ENCODE measurements around the gene SOX11. TPM values are rescaled to one million over a fixed set of nuclear protein-coding genes. Genes with fewer than 3 reads are reported as not detected.
A peak's percentile ranks its signal among the peaks of the same experiment; 100 is the strongest.

The SOX11 gene
- total and polyA plus RNA-seq, 2 of the 8 experiments (the other 6 are each of a cell fraction or from before 2014, with no cell fraction given) = 9.0 to 55.6 TPM

DNA sequence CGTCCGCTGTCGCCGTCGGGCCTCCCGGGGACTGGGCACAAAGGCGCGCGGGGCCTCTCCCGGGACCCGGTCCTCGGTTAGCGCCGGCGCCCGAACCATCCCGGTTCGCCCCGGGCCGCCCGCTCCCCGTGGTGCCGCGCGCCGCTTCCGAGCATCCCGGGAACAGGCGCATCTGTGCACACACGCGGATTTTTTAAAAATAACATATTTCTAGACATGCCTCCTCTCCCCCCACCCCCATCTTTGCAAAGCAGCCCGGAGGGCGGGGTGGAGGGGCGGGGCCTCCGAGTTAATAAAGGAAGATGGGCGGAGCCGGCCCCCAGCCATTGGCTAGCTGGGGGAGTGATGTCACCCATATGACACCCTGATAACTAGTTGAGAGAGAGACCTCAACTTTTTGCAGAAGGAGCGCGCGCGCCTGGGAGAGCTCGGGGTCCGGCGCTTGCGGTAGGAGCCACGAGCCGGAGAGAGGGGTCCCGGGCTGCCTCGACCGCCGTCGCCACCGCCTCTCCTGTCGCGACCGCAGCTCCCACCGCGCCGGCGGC lies at the start of gene SOX11 (continued):
- TF ChIP-seq RBBP5 (IDR thresholded peaks at IDR 0.05; ENCODE audit: borderline replicate concordance, low read depth, low read length) (no peak), MAFK (IDR thresholded peaks at IDR 0.05; ENCODE audit: low read depth, low read length) (no peak), RFX5 (IDR thresholded peaks at IDR 0.05; ENCODE audit: borderline replicate concordance, low read depth, low read length) (no peak), HDAC2 (IDR thresholded peaks at IDR 0.05; ENCODE audit: borderline replicate concordance in 1 of 2, low read depth in 2 of 2, low read length in 2 of 2) (no peak), TAF1 (IDR thresholded peaks at IDR 0.05; ENCODE audit: low read depth, low read length) (peak; percentile 87), JUND (IDR thresholded peaks at IDR 0.05; ENCODE audit: low read length) (peak; percentile 59), KDM1A (IDR thresholded peaks at IDR 0.05; ENCODE audit: borderline replicate concordance, low read length) (no peak), KDM4A (IDR thresholded peaks at IDR 0.05; ENCODE audit: low read depth, low read length, severe bottlenecking) (no peak), POLR2A (IDR thresholded peaks at IDR 0.05; ENCODE audit: control extremely low read depth in 1 of 2, low read depth in 2 of 2, low read length in 2 of 2) (peak; percentile 60 to 89; a peak in 2 of 3 replicates), PHF8 (conservative IDR thresholded peaks at IDR 0.05; ENCODE audit: low read depth, low read length) (0 out of 2 replicates have a peak, but pooled peaks have one; percentile 43), BCL11A (IDR thresholded peaks at IDR 0.05; ENCODE audit: low read depth in 2 of 2, low read length in 2 of 2) (no peak), SP2 (IDR thresholded peaks at IDR 0.05; ENCODE audit: low read length) (no peak), CEBPB (IDR thresholded peaks at IDR 0.05; ENCODE audit: low read depth, low read length) (no peak), RNF2 (IDR thresholded peaks at IDR 0.05; ENCODE audit: borderline replicate concordance, low read depth, low read length, missing control alignments, poor library complexity, severe bottlenecking) (no peak), E2F6 (IDR thresholded peaks at IDR 0.05) (no peak; the same call in 1 of the 2 replicates), BACH1 (IDR thresholded peaks at IDR 0.05; ENCODE audit: low read length) (no peak)
- TF ChIP-seq, protein P1, sequence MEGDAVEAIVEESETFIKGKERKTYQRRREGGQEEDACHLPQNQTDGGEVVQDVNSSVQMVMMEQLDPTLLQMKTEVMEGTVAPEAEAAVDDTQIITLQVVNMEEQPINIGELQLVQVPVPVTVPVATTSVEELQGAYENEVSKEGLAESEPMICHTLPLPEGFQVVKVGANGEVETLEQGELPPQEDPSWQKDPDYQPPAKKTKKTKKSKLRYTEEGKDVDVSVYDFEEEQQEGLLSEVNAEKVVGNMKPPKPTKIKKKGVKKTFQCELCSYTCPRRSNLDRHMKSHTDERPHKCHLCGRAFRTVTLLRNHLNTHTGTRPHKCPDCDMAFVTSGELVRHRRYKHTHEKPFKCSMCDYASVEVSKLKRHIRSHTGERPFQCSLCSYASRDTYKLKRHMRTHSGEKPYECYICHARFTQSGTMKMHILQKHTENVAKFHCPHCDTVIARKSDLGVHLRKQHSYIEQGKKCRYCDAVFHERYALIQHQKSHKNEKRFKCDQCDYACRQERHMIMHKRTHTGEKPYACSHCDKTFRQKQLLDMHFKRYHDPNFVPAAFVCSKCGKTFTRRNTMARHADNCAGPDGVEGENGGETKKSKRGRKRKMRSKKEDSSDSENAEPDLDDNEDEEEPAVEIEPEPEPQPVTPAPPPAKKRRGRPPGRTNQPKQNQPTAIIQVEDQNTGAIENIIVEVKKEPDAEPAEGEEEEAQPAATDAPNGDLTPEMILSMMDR (IDR thresholded peaks at IDR 0.05; ENCODE audit: control extremely low read depth in 1 of 3, insufficient read depth in 1 of 3, low read depth in 1 of 3, low read length in 3 of 3) = no peak
- TF ChIP-seq, protein P2, sequence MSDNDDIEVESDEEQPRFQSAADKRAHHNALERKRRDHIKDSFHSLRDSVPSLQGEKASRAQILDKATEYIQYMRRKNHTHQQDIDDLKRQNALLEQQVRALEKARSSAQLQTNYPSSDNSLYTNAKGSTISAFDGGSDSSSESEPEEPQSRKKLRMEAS (IDR thresholded peaks at IDR 0.05) = no peak; the same call in 1 of the 2 replicates
- TF ChIP-seq, protein P3, sequence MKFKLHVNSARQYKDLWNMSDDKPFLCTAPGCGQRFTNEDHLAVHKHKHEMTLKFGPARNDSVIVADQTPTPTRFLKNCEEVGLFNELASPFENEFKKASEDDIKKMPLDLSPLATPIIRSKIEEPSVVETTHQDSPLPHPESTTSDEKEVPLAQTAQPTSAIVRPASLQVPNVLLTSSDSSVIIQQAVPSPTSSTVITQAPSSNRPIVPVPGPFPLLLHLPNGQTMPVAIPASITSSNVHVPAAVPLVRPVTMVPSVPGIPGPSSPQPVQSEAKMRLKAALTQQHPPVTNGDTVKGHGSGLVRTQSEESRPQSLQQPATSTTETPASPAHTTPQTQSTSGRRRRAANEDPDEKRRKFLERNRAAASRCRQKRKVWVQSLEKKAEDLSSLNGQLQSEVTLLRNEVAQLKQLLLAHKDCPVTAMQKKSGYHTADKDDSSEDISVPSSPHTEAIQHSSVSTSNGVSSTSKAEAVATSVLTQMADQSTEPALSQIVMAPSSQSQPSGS (IDR thresholded peaks at IDR 0.05; ENCODE audit: low read length) = no peak; the same call in 1 of the 2 replicates
